Measurements from ENCODE around the gene STXBP6. TPM values are rescaled to one million over a fixed set of nuclear protein-coding genes. Genes with fewer than 3 reads are reported as not detected.
"Not testable (repeated sequence)": the region's sequence is repeated elsewhere in the genome, so short reads cannot be mapped to it uniquely, and the experiment has no call there.

STXBP6 gene
- total RNA-seq, 2 experiments from 2014 or later: not detected

DNA sequence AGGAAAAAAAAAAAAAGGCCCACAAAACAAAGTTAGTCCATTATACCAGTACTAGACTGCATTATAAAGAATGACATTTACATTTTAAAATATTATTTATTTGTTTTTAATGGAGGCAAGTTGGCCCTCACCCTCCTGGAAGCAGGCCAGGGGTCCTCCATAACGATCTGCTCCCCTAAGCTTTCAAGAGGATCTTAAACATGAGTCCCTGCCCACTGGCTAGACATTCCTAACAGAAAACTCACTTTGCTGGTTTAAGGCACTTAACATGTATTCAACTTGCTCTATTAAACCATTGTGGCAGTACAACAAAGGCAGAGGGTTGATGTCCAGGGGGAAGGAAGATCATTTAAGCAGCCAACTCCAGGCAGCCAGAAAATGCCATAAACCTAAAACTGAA lies 111.4 kb downstream of the STXBP6 start:
- Mint-ChIP-seq H3K4me1 (no peaks in the 10 kb centered on the region), H3K27ac (no peak overlapping the region), H3K36me3 (no peaks in the 10 kb centered on the region), H3K27me3 (peaks cover 6% of the 10 kb centered on the region), H3K4me3 (no peak overlapping the region), H3K9me3 (ENCODE audit: low read depth) (no peaks in the 10 kb centered on the region)
- ATAC-seq: no peak
- no peak for DNase-seq
- CTCF ChIA-PET: no interaction called here

DNA sequence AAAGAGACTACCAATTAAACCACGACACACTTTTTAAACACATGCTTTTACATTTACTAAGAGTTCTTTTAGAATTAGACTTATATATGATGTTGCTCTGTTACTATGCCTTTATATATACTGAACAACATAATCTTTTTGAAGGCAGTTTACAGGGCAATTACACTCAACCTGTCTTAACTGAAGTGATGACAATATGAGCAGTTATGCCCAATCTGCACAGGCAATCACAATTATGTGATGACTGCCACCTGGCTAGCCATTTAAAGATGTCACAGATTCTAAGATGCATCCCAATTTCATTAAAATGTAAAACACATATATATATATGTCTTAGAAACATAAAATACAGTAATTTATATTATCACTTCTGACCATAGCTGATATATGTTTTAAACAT lies 112.6 kb downstream of the STXBP6 start:
- ATAC-seq: no peak
- peaks cover 6% of the 10 kb centered on the region for H3K27me3 Mint-ChIP-seq
- H3K27ac Mint-ChIP-seq: no peak overlapping the region
- H3K4me1 Mint-ChIP-seq: no peaks in the 10 kb centered on the region
- DNase-seq: no peak
- CTCF ChIA-PET: no interaction called here
- H3K4me3 Mint-ChIP-seq: no peak overlapping the region
- H3K9me3 Mint-ChIP-seq (ENCODE audit: low read depth): no peaks in the 10 kb centered on the region
- H3K36me3 Mint-ChIP-seq: no peaks in the 10 kb centered on the region

DNA sequence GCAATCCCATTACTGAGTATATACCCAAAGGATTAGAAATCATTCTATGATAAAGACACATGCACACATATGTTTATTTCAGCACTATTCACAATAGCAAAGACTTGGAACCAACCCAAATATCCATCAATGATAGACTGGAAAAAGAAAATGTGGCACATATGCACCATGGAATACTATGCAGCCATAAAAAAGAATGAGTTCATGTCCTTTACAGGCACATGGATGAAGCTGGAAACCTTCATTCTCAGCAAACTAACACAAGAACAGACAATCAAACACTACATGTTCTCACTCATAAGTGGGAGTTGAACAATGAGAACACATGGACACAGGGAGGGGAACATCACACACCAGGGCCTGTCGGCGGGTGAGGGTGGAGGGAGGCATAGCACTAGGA lies 113.2 kb downstream of the STXBP6 start:
- H3K9me3 Mint-ChIP-seq (ENCODE audit: low read depth); H3K27me3 Mint-ChIP-seq; CTCF ChIA-PET; H3K4me3 Mint-ChIP-seq; DNase-seq; ATAC-seq; H3K36me3 Mint-ChIP-seq; H3K4me1 Mint-ChIP-seq; H3K27ac Mint-ChIP-seq: not testable (repeated sequence)

DNA sequence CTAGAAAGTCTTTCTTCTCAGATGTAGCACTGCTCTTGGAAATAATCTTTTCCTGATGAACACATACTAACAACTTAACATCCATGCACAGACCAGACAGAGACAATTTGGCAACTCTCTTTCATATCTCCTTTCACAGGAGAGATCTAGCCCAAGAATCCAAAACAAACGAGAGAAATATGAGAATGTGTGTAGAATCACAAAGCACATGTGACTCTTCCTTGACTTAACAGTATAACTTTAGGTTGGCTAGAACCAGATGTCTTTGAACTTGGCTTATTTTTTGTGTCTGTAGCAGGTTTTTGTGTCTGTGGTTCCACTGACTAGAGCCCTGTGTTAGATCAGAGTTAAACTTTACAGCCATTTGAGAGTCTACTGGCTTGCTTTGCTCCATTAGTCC lies 114.2 kb downstream of the STXBP6 start:
- no peaks in the 10 kb centered on the region for H3K36me3 Mint-ChIP-seq
- CTCF ChIA-PET: no interaction called here
- no peaks in the 10 kb centered on the region for H3K9me3 Mint-ChIP-seq (ENCODE audit: low read depth)
- no peak overlapping the region for H3K4me3 Mint-ChIP-seq
- DNase-seq (no peak), ATAC-seq (no peak)
- H3K27me3 Mint-ChIP-seq: peaks cover 8% of the 10 kb centered on the region
- no peak overlapping the region for H3K27ac Mint-ChIP-seq
- H3K4me1 Mint-ChIP-seq: no peaks in the 10 kb centered on the region

- Mint-ChIP-seq H3K4me1 (no peaks in the 10 kb centered on the region), H3K27ac (no peak overlapping the region), H3K4me3 (no peak overlapping the region), H3K9me3 (ENCODE audit: low read depth) (no peaks in the 10 kb centered on the region), H3K27me3 (peaks cover 24% of the 10 kb centered on the region), H3K36me3 (no peaks in the 10 kb centered on the region)
- CTCF ChIA-PET: no interaction called here
- ATAC-seq: no peak
- no peak for DNase-seq
These were observed 121.5 kb downstream of the STXBP6 start for GRCh38 chr14:24928386-24928900.

- CTCF ChIA-PET: no interaction called here
- Mint-ChIP-seq H3K27me3 (peaks cover 25% of the 10 kb centered on the region), H3K9me3 (ENCODE audit: low read depth) (no peaks in the 10 kb centered on the region), H3K27ac (no peak overlapping the region), H3K36me3 (no peaks in the 10 kb centered on the region), H3K4me3 (no peak overlapping the region), H3K4me1 (no peaks in the 10 kb centered on the region)
- ATAC-seq: no peak
- no peak for DNase-seq
These were observed 122.1 kb downstream of the STXBP6 start for GRCh38 chr14:24927809-24928208.

GRCh38 chr14:24925771-24926374 lies 124.1 kb downstream of the STXBP6 start:
- Mint-ChIP-seq H3K27me3 (peaks cover 25% of the 10 kb centered on the region), H3K4me1 (no peaks in the 10 kb centered on the region), H3K4me3 (no peak overlapping the region), H3K27ac (no peak overlapping the region), H3K36me3 (no peaks in the 10 kb centered on the region), H3K9me3 (ENCODE audit: low read depth) (no peaks in the 10 kb centered on the region)
- CTCF ChIA-PET: no interaction called here
- DNase-seq (no peak), ATAC-seq (no peak)

GRCh38 chr14:24924544-24924943 lies 125.4 kb downstream of the STXBP6 start:
- no peaks in the 10 kb centered on the region for H3K9me3 Mint-ChIP-seq (ENCODE audit: low read depth)

DNA sequence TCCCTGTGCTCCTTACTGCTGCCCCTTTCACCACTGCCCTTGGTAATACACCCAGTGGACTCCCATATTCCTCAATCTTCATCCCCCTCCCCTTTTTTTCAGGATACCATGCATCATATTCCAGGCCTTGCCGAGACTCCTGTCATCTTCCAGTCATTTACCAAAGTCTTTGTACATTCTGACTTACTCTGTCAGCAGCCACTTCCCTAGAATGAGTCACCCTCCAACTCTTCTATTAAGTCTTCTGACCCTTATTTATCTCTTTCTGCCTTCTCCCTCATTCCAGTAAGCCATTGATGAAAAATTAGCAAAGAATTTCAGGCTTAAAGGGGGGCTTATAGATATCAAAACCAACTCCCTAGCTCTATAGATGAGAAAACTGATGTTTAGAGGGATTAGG lies 128.0 kb downstream of the STXBP6 start:
- DNase-seq (no peak), ATAC-seq (no peak)
- no peak overlapping the region for H3K4me3 Mint-ChIP-seq
- H3K27ac Mint-ChIP-seq: no peak overlapping the region
- peaks cover 37% of the 10 kb centered on the region for H3K27me3 Mint-ChIP-seq
- no peaks in the 10 kb centered on the region for H3K9me3 Mint-ChIP-seq (ENCODE audit: low read depth)
- no peaks in the 10 kb centered on the region for H3K36me3 Mint-ChIP-seq
- CTCF ChIA-PET: no interaction called here
- no peaks in the 10 kb centered on the region for H3K4me1 Mint-ChIP-seq

More at GRCh38 chr14:24924544-24924943, 125.4 kb downstream of the STXBP6 start:
- H3K4me1 Mint-ChIP-seq: no peaks in the 10 kb centered on the region
- H3K36me3 Mint-ChIP-seq: no peaks in the 10 kb centered on the region
- DNase-seq: no peak
- ATAC-seq: no peak
- peaks cover 32% of the 10 kb centered on the region for H3K27me3 Mint-ChIP-seq
- CTCF ChIA-PET: no interaction called here
- no peak overlapping the region for H3K27ac Mint-ChIP-seq
- no peak overlapping the region for H3K4me3 Mint-ChIP-seq

DNA sequence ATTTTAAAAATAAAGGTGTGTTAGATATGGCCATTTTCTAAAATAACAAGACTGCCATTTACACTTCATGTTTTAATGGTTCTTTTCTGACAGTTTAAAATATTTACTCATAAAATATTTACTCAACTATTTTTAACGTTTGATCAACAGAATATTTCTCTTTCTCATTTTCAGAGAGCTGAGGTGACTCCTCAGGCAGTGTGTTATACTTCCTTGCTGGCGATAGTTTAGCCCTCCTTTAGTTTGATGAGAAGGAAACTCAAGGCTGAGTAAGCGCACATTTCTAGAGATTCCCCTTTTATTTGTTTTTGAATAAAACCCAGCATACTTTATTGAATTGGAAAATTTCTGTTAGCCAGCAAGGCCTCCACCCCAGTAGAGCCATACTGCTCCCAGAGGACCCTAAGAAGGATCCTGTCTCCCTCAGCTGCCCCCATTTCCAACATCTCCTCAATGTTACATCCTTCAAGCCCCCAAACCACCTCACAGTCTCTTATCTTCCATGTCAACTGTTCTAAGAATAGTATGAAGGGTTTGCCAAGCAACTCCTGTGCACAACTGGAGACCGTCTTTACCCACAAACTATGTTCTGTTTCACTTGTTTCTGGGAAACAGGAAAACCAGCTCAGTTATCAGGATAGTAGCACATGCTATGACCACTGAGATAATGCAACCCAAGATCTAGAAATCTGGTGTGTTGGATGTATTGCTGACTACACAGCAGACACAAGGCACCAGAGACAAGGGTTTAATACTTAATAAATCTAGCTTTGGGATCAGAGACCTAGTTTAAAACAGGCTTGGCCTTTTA lies 129.5 kb downstream of the STXBP6 start:
- Mint-ChIP-seq H3K4me1 (no peaks in the 10 kb centered on the region), H3K4me3 (no peak overlapping the region), H3K27ac (no peak overlapping the region), H3K9me3 (ENCODE audit: low read depth) (no peaks in the 10 kb centered on the region), H3K27me3 (peaks cover 51% of the 10 kb centered on the region), H3K36me3 (no peaks in the 10 kb centered on the region)
- no peak for DNase-seq
- ATAC-seq: no peak
- CTCF ChIA-PET: no interaction called here

GRCh38 chr14:24918822-24919221 lies 131.1 kb downstream of the STXBP6 start:
- H3K27ac Mint-ChIP-seq: no peak overlapping the region
- peaks cover 54% of the 10 kb centered on the region for H3K27me3 Mint-ChIP-seq
- no peak for ATAC-seq
- no peaks in the 10 kb centered on the region for H3K36me3 Mint-ChIP-seq
- no peak for DNase-seq
- H3K4me1 Mint-ChIP-seq: no peaks in the 10 kb centered on the region
- H3K9me3 Mint-ChIP-seq (ENCODE audit: low read depth): no peaks in the 10 kb centered on the region
- no peak overlapping the region for H3K4me3 Mint-ChIP-seq
- CTCF ChIA-PET: no interaction called here

GRCh38 chr14:24915958-24916595 lies 133.9 kb downstream of the STXBP6 start:
- DNase-seq: no peak
- H3K9me3 Mint-ChIP-seq (ENCODE audit: low read depth): no peaks in the 10 kb centered on the region
- H3K27me3 Mint-ChIP-seq: peaks cover 54% of the 10 kb centered on the region
- H3K4me3 Mint-ChIP-seq: no peak overlapping the region
- CTCF ChIA-PET: no interaction called here
- ATAC-seq: no peak
- H3K36me3 Mint-ChIP-seq: no peaks in the 10 kb centered on the region
- no peaks in the 10 kb centered on the region for H3K4me1 Mint-ChIP-seq
- no peak overlapping the region for H3K27ac Mint-ChIP-seq

DNA sequence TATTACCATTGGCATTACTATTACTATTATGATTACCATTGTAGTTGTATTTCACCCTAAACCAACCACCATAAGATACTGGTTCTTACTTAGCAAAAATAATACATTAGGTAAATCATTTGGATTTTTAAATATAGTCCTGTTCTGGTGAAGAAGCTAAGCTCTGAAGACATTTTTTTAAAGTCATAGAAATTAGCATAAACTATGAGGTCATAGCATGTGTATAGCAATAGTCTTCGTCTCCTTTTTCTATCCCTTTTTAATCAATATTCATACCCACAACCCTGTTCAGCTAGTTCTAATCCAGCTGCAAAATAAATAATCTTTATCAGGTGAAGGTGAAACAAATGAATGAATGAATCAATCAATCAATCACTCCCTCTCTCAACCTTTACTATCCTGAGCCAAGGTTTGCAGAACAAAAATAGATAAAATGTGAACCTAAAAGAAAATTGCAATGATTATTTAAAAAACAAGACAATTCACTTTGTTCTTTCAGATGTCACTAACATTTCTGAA lies 134.5 kb downstream of the STXBP6 start:
- Mint-ChIP-seq H3K27ac (no peak overlapping the region), H3K36me3 (no peaks in the 10 kb centered on the region), H3K9me3 (ENCODE audit: low read depth) (no peaks in the 10 kb centered on the region), H3K27me3 (peaks cover 56% of the 10 kb centered on the region), H3K4me1 (no peaks in the 10 kb centered on the region), H3K4me3 (no peak overlapping the region)
- CTCF ChIA-PET: no interaction called here
- no peak for DNase-seq
- ATAC-seq: no peak

GRCh38 chr14:24913746-24914145 lies 136.2 kb downstream of the STXBP6 start:
- H3K4me1 Mint-ChIP-seq: no peaks in the 10 kb centered on the region
- no peaks in the 10 kb centered on the region for H3K36me3 Mint-ChIP-seq
- no peak overlapping the region for H3K4me3 Mint-ChIP-seq
- H3K9me3 Mint-ChIP-seq (ENCODE audit: low read depth): no peaks in the 10 kb centered on the region
- peaks cover 46% of the 10 kb centered on the region for H3K27me3 Mint-ChIP-seq
- H3K27ac Mint-ChIP-seq: no peak overlapping the region
- CTCF ChIA-PET: no interaction called here
- no peak for ATAC-seq
- DNase-seq: no peak
